Activated T-helper 1 cell treated with anti-CD3 and anti-CD28 coated beads, Interleukin-12 subunit alpha, Interleukin-12 subunit beta, Interleukin-2, Interleukin-4 antibody, amounts not matched to agents 30 ng/mL and 10 ng/mL and 1 ng/mL, durations not matched to agents 14 hours and 24 hours and 36 hours (primary cell): ENCODE data around the gene GAS2L1. TPM values are rescaled to one million over a fixed set of nuclear protein-coding genes. Genes with fewer than 3 reads are reported as not detected.

ENCODE experiments used
- DNase-seq: peaks from one replicate; pipeline ENCODE4 v3.0.0; 2021; ENCODE audit warnings: low spot score
- H3K27ac Mint-ChIP-seq: one replicate; pipeline ENCODE4 v1.8.0; 2021; ENCODE audit warnings: mild to moderate bottlenecking, mixed read lengths
- H3K27me3 Mint-ChIP-seq: one replicate; pipeline ENCODE4 v1.8.0; 2022; ENCODE audit warnings: mild to moderate bottlenecking, moderate library complexity, mixed read lengths; ENCODE audit not compliant: insufficient read depth
- H3K36me3 Mint-ChIP-seq: one replicate; pipeline ENCODE4 v1.8.0; 2021; ENCODE audit warnings: low read depth, mixed read lengths
- H3K4me1 Mint-ChIP-seq: one replicate; pipeline ENCODE4 v1.8.0; 2021; ENCODE audit warnings: low read depth, mixed read lengths
- H3K4me3 Mint-ChIP-seq: one replicate; pipeline ENCODE4 v1.8.0; 2021; ENCODE audit warnings: mild to moderate bottlenecking, moderate library complexity, mixed read lengths
- H3K9me3 Mint-ChIP-seq: one replicate; pipeline ENCODE4 v1.8.0; 2021; ENCODE audit warnings: mixed read lengths
- intact Hi-C: fragments of 100-400 bp; cut with micrococcal nuclease; formaldehyde crosslinking; loops from one replicate; pipeline ENCODE4 v1.15.1; 2024
- total RNA-seq: library from RNA; stranded (reverse); gene quantifications from 2 replicates; pipeline ENCODE4 v1.2.3, GENCODE V29; 2022

The GAS2L1 gene
- total RNA-seq, 1 donor from 2014 or later, result 2.6 TPM

- intact Hi-C loops, result loop anchor here (2.0 to 10.0 kb wide), 5 partner anchors 361 to 1349 kb away; partner anchors contain the start of genes CCDC117, PITPNB, UQCR10 and ZMAT5
- peak; percentile 97 for DNase-seq
- Mint-ChIP-seq H3K9me3 (no peaks in the 10 kb centered on the region), H3K36me3 (peaks cover 48% of the 10 kb centered on the region), H3K27me3 (no peaks in the 10 kb centered on the region), H3K4me3 (peak within 1 kb of the TSS; percentile 96), H3K27ac (peak within 1 kb of the TSS; percentile 99), H3K4me1 (peaks cover 50% of the 10 kb centered on the region)
These were observed 38.5 kb upstream of the GAS2L1 start, which contains the start of the genes EWSR1 and RHBDD3 for GRCh38 chr22:29267858-29268510. EWSR1 (plus strand) TSS chr22:29268268; CDS start chr22:29268337, 69 bp downstream. RHBDD3 (minus strand) TSS chr22:29267981; CDS start chr22:29265626, 2,355 bp downstream.

GRCh38 chr22:29268511-29269229 is 37.8 kb upstream of the GAS2L1 start:
- intact Hi-C loops, result loop anchor here (2.0 to 10.0 kb wide), 4 partner anchors 384 to 1350 kb away; partner anchors contain the start of genes CCDC117, PITPNB, UQCR10 and ZMAT5
- Mint-ChIP-seq H3K9me3 (no peaks in the 10 kb centered on the region), H3K27ac (peak overlapping the region; percentile 99), H3K36me3 (peaks cover 55% of the 10 kb centered on the region), H3K27me3 (no peaks in the 10 kb centered on the region), H3K4me3 (peak overlapping the region; percentile 96), H3K4me1 (peaks cover 57% of the 10 kb centered on the region)
- peak; percentile 35 for DNase-seq

DNA sequence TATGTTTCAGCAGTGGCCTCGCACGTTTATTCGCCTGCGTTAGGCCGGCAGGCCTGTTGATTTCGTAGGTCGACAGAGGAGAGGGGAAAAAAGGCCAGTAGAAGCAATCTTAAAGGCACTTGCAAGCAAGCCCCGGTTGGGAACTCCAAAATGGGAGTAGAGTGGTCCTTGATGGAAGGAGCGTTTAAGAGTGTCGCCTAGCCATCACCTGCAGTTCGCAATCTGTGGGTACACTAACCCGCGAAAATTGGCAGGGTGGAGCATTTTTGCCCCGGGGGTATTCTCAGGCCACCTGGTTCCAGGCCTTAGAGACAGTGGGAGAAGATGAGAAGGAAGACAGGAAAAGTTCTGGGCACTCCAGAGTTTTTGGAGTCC is 37.2 kb upstream of the GAS2L1 start:
- H3K4me3 Mint-ChIP-seq, result peak overlapping the region; percentile 96
- no peak for DNase-seq

GRCh38 chr22:29269731-29270474 is 36.5 kb upstream of the GAS2L1 start:
- intact Hi-C loops, result loop anchor here (2.0 to 10.0 kb wide), 5 partner anchors 37 to 1351 kb away; partner anchors contain the start of genes CCDC117, GAS2L1, PITPNB and UQCR10
- Mint-ChIP-seq H3K27ac (peak overlapping the region; percentile 86), H3K9me3 (no peaks in the 10 kb centered on the region), H3K27me3 (no peaks in the 10 kb centered on the region), H3K4me3 (peak overlapping the region; percentile 96), H3K36me3 (peaks cover 64% of the 10 kb centered on the region), H3K4me1 (peaks cover 68% of the 10 kb centered on the region)
- DNase-seq, result no peak

More for the DNA sequence above, 37.2 kb upstream of the GAS2L1 start:
- no peaks in the 10 kb centered on the region for H3K9me3 Mint-ChIP-seq
- peaks cover 62% of the 10 kb centered on the region for H3K4me1 Mint-ChIP-seq
- H3K27me3 Mint-ChIP-seq, result no peaks in the 10 kb centered on the region
- H3K36me3 Mint-ChIP-seq, result peaks cover 59% of the 10 kb centered on the region
- intact Hi-C loops, result loop anchor here (2.0 to 10.0 kb wide), 4 partner anchors 384 to 1350 kb away; partner anchors contain the start of genes CCDC117, PITPNB, UQCR10 and ZMAT5
- peak overlapping the region; percentile 86 for H3K27ac Mint-ChIP-seq

DNA sequence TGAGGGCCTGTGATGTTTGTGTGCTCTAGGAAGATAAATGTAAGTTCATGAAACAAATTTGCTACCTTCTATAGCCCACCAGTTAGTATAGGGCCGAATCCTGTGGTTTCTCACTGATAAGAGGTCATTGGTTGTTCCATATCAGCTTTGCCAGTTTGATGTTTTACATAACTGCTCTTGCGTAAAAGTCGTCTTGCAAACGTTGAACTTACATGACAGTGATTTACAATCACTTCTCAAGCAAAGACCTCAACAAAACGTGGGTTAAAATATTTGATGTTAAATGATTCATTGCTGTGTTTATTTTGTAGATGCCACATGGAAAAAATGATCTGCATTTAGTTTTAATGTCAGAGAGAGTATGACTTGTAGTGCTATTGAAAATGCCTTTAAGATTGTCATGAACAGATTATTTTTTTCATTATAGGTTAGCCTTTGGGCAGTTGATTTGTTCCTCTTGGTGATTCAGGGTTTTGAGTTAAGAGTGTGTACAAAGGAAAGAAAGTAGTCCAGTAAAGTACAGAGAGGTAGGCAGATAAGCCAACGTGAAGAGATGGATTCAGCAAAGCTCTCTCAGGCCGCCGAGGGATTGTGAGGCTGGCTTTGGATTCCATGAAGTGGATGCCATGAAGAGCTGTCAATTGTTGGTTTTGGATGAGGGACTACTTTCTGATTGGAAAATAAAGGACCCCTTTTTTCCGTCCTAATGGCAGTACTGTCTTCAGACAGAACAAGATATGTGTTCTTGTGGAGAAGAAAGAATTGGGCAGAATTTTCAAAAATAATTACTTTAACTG is 35.8 kb upstream of the GAS2L1 start:
- peaks cover 75% of the 10 kb centered on the region for H3K4me1 Mint-ChIP-seq
- no peak for DNase-seq
- intact Hi-C loops, result loop anchor here (2.0 kb wide), 1 partner anchor 36 kb away; the partner anchor contains the start of gene GAS2L1
- H3K4me3 Mint-ChIP-seq, result peak overlapping the region; percentile 96
- peaks cover 71% of the 10 kb centered on the region for H3K36me3 Mint-ChIP-seq
- H3K27ac Mint-ChIP-seq, result peak overlapping the region; percentile 83
- no peaks in the 10 kb centered on the region for H3K27me3 Mint-ChIP-seq
- no peaks in the 10 kb centered on the region for H3K9me3 Mint-ChIP-seq

DNA sequence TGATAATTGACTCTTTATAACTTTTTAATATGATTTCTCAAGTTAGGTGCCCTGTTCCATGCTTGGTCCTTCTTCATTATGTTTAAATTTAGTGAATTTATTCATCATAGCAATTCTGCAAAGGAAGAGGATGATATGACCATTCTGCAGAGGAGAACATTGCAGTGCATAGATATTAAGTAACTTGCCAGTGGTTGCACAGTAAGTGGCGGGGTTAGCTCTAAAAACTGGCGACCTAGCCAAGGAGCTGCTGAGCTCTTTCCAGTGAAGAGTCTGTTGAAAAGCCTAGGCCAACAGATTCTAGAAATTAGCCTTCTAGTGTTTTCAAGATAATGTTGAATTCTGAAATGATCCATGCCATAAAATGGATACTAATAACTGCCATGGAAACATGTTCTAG is 33.8 kb upstream of the GAS2L1 start:
- no peak for DNase-seq
- H3K4me1 Mint-ChIP-seq, result peaks cover 72% of the 10 kb centered on the region
- H3K27ac Mint-ChIP-seq, result no peak overlapping the region
- H3K27me3 Mint-ChIP-seq, result no peaks in the 10 kb centered on the region
- intact Hi-C loops, result no loop called here
- H3K36me3 Mint-ChIP-seq, result peaks cover 78% of the 10 kb centered on the region
- H3K4me3 Mint-ChIP-seq, result no peak overlapping the region
- no peaks in the 10 kb centered on the region for H3K9me3 Mint-ChIP-seq

DNA sequence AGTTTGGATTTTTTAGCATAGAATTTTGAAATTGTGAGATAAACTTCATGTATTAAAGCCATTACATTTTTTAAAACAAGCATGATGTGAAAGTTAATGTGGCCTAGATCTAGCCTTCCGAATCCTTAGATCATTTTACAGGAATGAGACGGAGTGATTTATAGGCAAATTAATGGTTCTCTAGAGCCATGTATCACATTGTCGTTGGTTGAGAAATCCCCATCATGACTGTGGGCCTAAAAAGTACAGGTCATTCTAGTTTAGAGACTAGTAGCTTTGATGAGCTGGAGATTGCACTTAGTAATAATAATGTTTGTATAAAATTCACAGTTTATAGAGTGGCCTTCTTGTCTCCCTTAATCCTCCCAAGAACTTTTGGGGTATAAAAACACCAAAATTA is 31.3 kb upstream of the GAS2L1 start:
- Mint-ChIP-seq H3K4me1 (peaks cover 59% of the 10 kb centered on the region), H3K9me3 (no peaks in the 10 kb centered on the region), H3K36me3 (peaks cover 75% of the 10 kb centered on the region), H3K4me3 (no peak overlapping the region), H3K27me3 (no peaks in the 10 kb centered on the region), H3K27ac (no peak overlapping the region)
- DNase-seq, result no peak
- intact Hi-C loops, result no loop called here

- H3K36me3 Mint-ChIP-seq, result peaks cover 71% of the 10 kb centered on the region
- intact Hi-C loops, result loop anchor here (2.0 kb wide), 1 partner anchor 15 kb away; no protein-coding TSS in a partner anchor
- H3K9me3 Mint-ChIP-seq, result no peaks in the 10 kb centered on the region
- H3K27ac Mint-ChIP-seq, result no peak overlapping the region
- H3K4me1 Mint-ChIP-seq, result peaks cover 51% of the 10 kb centered on the region
- H3K27me3 Mint-ChIP-seq, result no peaks in the 10 kb centered on the region
- H3K4me3 Mint-ChIP-seq, result no peak overlapping the region
- DNase-seq, result no peak
These were observed 30.5 kb upstream of the GAS2L1 start for GRCh38 chr22:29275819-29276565.

GRCh38 chr22:29277927-29278326 is 28.5 kb upstream of the GAS2L1 start:
- DNase-seq, result no peak
- no peak overlapping the region for H3K4me3 Mint-ChIP-seq
- no peak overlapping the region for H3K27ac Mint-ChIP-seq
- H3K27me3 Mint-ChIP-seq, result no peaks in the 10 kb centered on the region
- H3K4me1 Mint-ChIP-seq, result peaks cover 38% of the 10 kb centered on the region
- H3K9me3 Mint-ChIP-seq, result no peaks in the 10 kb centered on the region
- H3K36me3 Mint-ChIP-seq, result peaks cover 69% of the 10 kb centered on the region
- intact Hi-C loops, result loop anchor here (2.0 kb wide), 1 partner anchor 13 kb away; no protein-coding TSS in a partner anchor

DNA sequence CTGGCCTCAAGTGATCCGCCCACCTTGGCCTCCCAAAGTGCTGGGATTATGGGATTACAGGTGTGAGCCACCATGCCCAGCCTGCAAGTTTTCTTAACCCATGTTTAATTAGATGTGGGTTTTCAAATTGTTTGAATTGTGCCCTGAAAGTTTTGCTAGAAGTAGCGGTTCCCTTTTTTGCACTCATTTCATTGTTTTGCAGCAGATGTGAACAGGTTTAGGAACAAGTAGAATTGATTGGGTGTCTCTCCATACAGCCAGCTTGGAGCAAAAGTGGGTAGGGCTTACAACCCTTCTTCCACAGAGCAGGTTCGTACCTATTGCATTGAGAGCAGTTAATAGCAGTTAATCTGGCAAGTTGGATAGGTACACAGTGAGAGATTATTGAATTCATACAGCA is 22.3 kb upstream of the GAS2L1 start:
- H3K4me1 Mint-ChIP-seq, result peaks cover 6% of the 10 kb centered on the region
- intact Hi-C loops, result no loop called here
- H3K27ac Mint-ChIP-seq, result no peak overlapping the region
- DNase-seq, result no peak
- H3K27me3 Mint-ChIP-seq, result no peaks in the 10 kb centered on the region
- H3K9me3 Mint-ChIP-seq, result no peaks in the 10 kb centered on the region
- no peak overlapping the region for H3K4me3 Mint-ChIP-seq
- peaks cover 59% of the 10 kb centered on the region for H3K36me3 Mint-ChIP-seq

GRCh38 chr22:29288837-29289236 is 17.6 kb upstream of the GAS2L1 start:
- Mint-ChIP-seq H3K27me3 (no peaks in the 10 kb centered on the region), H3K36me3 (peaks cover 66% of the 10 kb centered on the region), H3K27ac (no peak overlapping the region), H3K4me3 (no peak overlapping the region), H3K4me1 (peaks cover 6% of the 10 kb centered on the region), H3K9me3 (no peaks in the 10 kb centered on the region)
- DNase-seq, result no peak
- intact Hi-C loops, result no loop called here
